Breast epithelium (tissue), 4 donors: ENCODE results near the gene FEM1C. TPM values are rescaled to one million over a fixed set of nuclear protein-coding genes. Genes with fewer than 3 reads are reported as not detected.
A peak's percentile ranks its signal among the peaks of the same experiment; 100 is the strongest.

Experiments
- DNase-seq, 2 donors: peaks; one replicate each; pipeline ENCODE4 v3.0.0-alpha.2; 2019; ENCODE audit warnings: low spot score in 2 of 2
- H3K27ac ChIP-seq, 2 donors: fragments of 200-600 bp; sonication (generic) in 1 of 2; one replicate each; pipeline ENCODE4 v1.5.1; 2016 to 2019; ENCODE audit warnings: mild to moderate bottlenecking in 1 of 2
- H3K27me3 ChIP-seq, 2 donors: fragments of 200-600 bp; sonication (generic) in 1 of 2; one replicate each; pipeline versions ENCODE4 v1.5.1 to v1.6.0; 2017 to 2019; ENCODE audit warnings: control low read depth in 1 of 2, mild to moderate bottlenecking in 1 of 2
- H3K36me3 ChIP-seq: fragments of 200-600 bp; one replicate; pipeline ENCODE4 v1.5.1; 2019
- H3K4me1 ChIP-seq, 2 donors: fragments of 200-600 bp; sonication (generic); one replicate each; pipeline ENCODE4 v1.5.1; 2016 to 2019; ENCODE audit warnings: control low read depth in 1 of 2
- H3K4me3 ChIP-seq, 3 donors: fragments of 200-600 bp; sonication (generic); 1 replicate in 2 of 3; 2 replicates in 1 of 3; pipeline ENCODE4 v1.5.1; 2016 to 2019; ENCODE audit warnings: mild to moderate bottlenecking in 3 of 3, moderate library complexity in 2 of 3
- H3K9me3 ChIP-seq, 2 donors: fragments of 200-600 bp; sonication (generic) in 1 of 2; one replicate each; pipeline ENCODE4 v1.5.1; 2016 to 2019; ENCODE audit warnings: control low read depth in 1 of 2
- CTCF ChIP-seq, 3 donors: fragments of 450-650 bp; IDR thresholded peaks; one replicate each; pipeline ENCODE4 v1.5.1; 2016 to 2017; ENCODE audit warnings: antibody characterized with exemption in 3 of 3, mild to moderate bottlenecking in 3 of 3, moderate library complexity in 3 of 3
- POLR2A ChIP-seq: fragments of 450-650 bp; IDR thresholded peaks from one replicate; pipeline ENCODE4 v1.6.1; 2016; ENCODE audit warnings: antibody characterized with exemption, mild to moderate bottlenecking, moderate library complexity
- POLR2AphosphoS5 ChIP-seq, 3 donors: sonication (generic); formaldehyde crosslinking; IDR thresholded peaks; one replicate each; pipeline ENCODE4 v1.6.1; 2017; ENCODE audit warnings: antibody characterized with exemption in 3 of 3
- intact Hi-C: fragments of 100-400 bp; cut with DNase I; formaldehyde crosslinking; loops from one replicate; pipeline ENCODE4 v1.15.1; 2023; ENCODE audit warnings: low total_unique reads
- total RNA-seq, 3 donors: library from RNA; depleted of rRNA; stranded (reverse); fragments of >200 nt; gene quantifications; one replicate each; pipeline ENCODE4 v1.1.0, GENCODE V29; 2016

The FEM1C gene
- total RNA-seq, 3 donors from 2014 or later, result 19.3 to 30.6 (median 23.7) TPM

- Histone ChIP-seq H3K9me3 (no peaks in the 10 kb centered on the region), H3K27ac (no peak overlapping the region), H3K4me1 (no peaks in the 10 kb centered on the region), H3K36me3 (no peaks in the 10 kb centered on the region), H3K27me3 (no peaks in the 10 kb centered on the region), H3K4me3 (no peak overlapping the region)
- intact Hi-C loops, result no loop called here
- no peak for DNase-seq
- no peak for TF ChIP-seq POLR2AphosphoS5 (IDR thresholded peaks at IDR 0.05)
These were observed 34.4 kb downstream of the FEM1C start for GRCh38 chr5:115510145-115510645.

- TF ChIP-seq POLR2AphosphoS5 (IDR thresholded peaks at IDR 0.05), result no peak
- no peak for TF ChIP-seq CTCF (IDR thresholded peaks at IDR 0.05)
- TF ChIP-seq POLR2A, result no peak
- no peaks in the 10 kb centered on the region for H3K36me3 ChIP-seq
- H3K27ac ChIP-seq, result no peak overlapping the region
- H3K4me3 ChIP-seq, result no peak overlapping the region
- no peak for DNase-seq
- no peaks in the 10 kb centered on the region for H3K27me3 ChIP-seq
- no peaks in the 10 kb centered on the region for H3K9me3 ChIP-seq
- intact Hi-C loops, result no loop called here
- no peaks in the 10 kb centered on the region for H3K4me1 ChIP-seq
These were observed 35.0 kb downstream of the FEM1C start for GRCh38 chr5:115509547-115509946.

GRCh38 chr5:115507681-115508080 lies 36.9 kb downstream of the FEM1C start:
- no peak for TF ChIP-seq POLR2AphosphoS5 (IDR thresholded peaks at IDR 0.05)
- no peak for TF ChIP-seq CTCF (IDR thresholded peaks at IDR 0.05)
- no peak for TF ChIP-seq POLR2A
- Histone ChIP-seq H3K36me3 (no peaks in the 10 kb centered on the region), H3K27me3 (no peaks in the 10 kb centered on the region), H3K27ac (peak overlapping the region in 1 of 2 donors; percentile 43), H3K9me3 (no peaks in the 10 kb centered on the region), H3K4me1 (no peaks in the 10 kb centered on the region), H3K4me3 (no peak overlapping the region)
- intact Hi-C loops, result no loop called here
- no peak for DNase-seq

- TF ChIP-seq CTCF (IDR thresholded peaks at IDR 0.05), result no peak
- TF ChIP-seq POLR2AphosphoS5 (IDR thresholded peaks at IDR 0.05), result no peak
- TF ChIP-seq POLR2A, result no peak
- no peak for DNase-seq
- Histone ChIP-seq H3K4me3 (no peak overlapping the region), H3K27ac (no peak overlapping the region), H3K27me3 (no peaks in the 10 kb centered on the region), H3K4me1 (no peaks in the 10 kb centered on the region), H3K36me3 (no peaks in the 10 kb centered on the region), H3K9me3 (no peaks in the 10 kb centered on the region)
- intact Hi-C loops, result no loop called here
These were observed 41.2 kb downstream of the FEM1C start for GRCh38 chr5:115503420-115503819.

GRCh38 chr5:115501464-115502210 lies 42.9 kb downstream of the FEM1C start:
- Histone ChIP-seq H3K36me3 (no peaks in the 10 kb centered on the region), H3K4me1 (no peaks in the 10 kb centered on the region), H3K4me3 (no peak overlapping the region), H3K27ac (no peak overlapping the region), H3K27me3 (no peaks in the 10 kb centered on the region), H3K9me3 (no peaks in the 10 kb centered on the region)
- DNase-seq, result no peak
- intact Hi-C loops, result no loop called here
- TF ChIP-seq CTCF (IDR thresholded peaks at IDR 0.05) (no peak), POLR2A (no peak), POLR2AphosphoS5 (IDR thresholded peaks at IDR 0.05) (no peak)
